ENCODE measurements around the gene PCDHGA4. TPM values are rescaled to one million over a fixed set of nuclear protein-coding genes. Genes with fewer than 3 reads are reported as not detected.
A peak's percentile ranks its signal among the peaks of the same experiment; 100 is the strongest.

PCDHGA4 gene
- total and polyA plus RNA-seq, 2 of the 13 experiments (the other 11 are each of a cell fraction or from before 2014, with no cell fraction given) = 0.49 to 0.58 TPM

- H3K9me3 ChIP-seq (ENCODE audit: low read length) = peaks cover 53% of the 10 kb centered on the region
- no peak for TF ChIP-seq MTA3 (CRISPR knock-in tag; IDR thresholded peaks at IDR 0.05)
- peak; percentile 30; the same call in 1 of the 2 replicates for TF ChIP-seq STAG1 (CRISPR knock-in tag; IDR thresholded peaks at IDR 0.05)
- H3K27ac ChIP-seq (ENCODE audit: extremely low read length, insufficient read depth, low read length) = no peak within 1 kb of the TSS
- no peaks in the 10 kb centered on the region for H3K36me3 ChIP-seq (replicated peaks in 1 of 2; ENCODE audit: control insufficient read depth in 1 of 2, insufficient read depth in 2 of 2, low read length in 2 of 2)
- ATAC-seq (no peak), FAIRE-seq (no peak), DNase-seq (ENCODE audit: low spot score) (no peak)
- in situ Hi-C loops (cut with HindIII; ENCODE audit: extremely low pct_ligation_motif_present, low pct_unique_long_range_greater_than_20kb) (no loop called here), intact Hi-C loops (cut with micrococcal nuclease; ENCODE audit: unreplicated experiment) (no loop called here)
- H3K4me2 ChIP-seq (ENCODE audit: low read depth, low read length) = no peak within 1 kb of the TSS
- BruUV-seq (replicated peaks) = no TSS peak
- H2AFZ ChIP-seq (ENCODE audit: low read length) = no peak within 1 kb of the TSS
- WGBS (ENCODE audit: low lambda C conversion rate) = 72% methylated on average over 22 of the region's 27 CpGs
- no peaks in the 10 kb centered on the region for H3K4me1 ChIP-seq (ENCODE audit: insufficient read depth, low read length)
- no peaks in the 10 kb centered on the region for H3K79me2 ChIP-seq (ENCODE audit: insufficient read depth, low read length)
- H3K27me3 ChIP-seq (ENCODE audit: control insufficient read depth in 1 of 2, insufficient read depth in 2 of 2, low read length in 2 of 2) = no peaks in the 10 kb centered on the region
- no peaks in the 10 kb centered on the region for H4K20me1 ChIP-seq (ENCODE audit: insufficient read depth, low read length)
- H3K4me3 ChIP-seq (replicated peaks in 1 of 3; ENCODE audit: insufficient read depth in 1 of 3, low read depth in 2 of 3, low read length in 3 of 3) = no peak within 1 kb of the TSS
- H3K9ac ChIP-seq (ENCODE audit: insufficient read depth, low read depth, low read length) = no peak within 1 kb of the TSS
- CTCF ChIA-PET (ENCODE audit: low intra/inter-chr PET ratio, low total read pairs) = no interaction called here
- POLR2A ChIA-PET = no interaction called here
These were observed 19.0 kb downstream of the PCDHGA4 start, which contains the start of gene PCDHGA6 for GRCh38 chr5:141373673-141374317. TSS of gene PCDHGA6 (plus strand) at chr5:141373891. CDS start at chr5:141374084, 193 bp downstream.

DNA sequence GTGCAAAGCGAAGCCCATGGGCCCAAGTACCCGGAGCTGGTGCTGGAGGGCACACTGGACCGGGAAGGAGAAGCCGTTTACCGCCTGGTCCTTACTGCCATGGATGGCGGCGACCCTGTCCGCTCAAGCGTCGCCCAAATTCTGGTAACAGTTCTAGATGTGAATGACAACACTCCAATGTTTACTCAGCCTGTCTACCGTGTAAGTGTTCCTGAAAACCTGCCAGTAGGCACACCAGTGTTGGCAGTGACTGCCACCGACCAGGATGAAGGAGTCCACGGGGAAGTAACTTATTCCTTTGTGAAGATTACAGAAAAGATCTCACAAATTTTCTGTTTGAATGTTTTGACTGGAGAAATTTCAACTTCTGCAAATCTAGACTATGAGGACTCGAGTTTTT, 19.8 kb downstream of the PCDHGA4 start:
- Histone ChIP-seq H3K4me3 (replicated peaks in 1 of 3; ENCODE audit: insufficient read depth in 1 of 3, low read depth in 2 of 3, low read length in 3 of 3) (no peak overlapping the region), H3K4me2 (ENCODE audit: low read depth, low read length) (no peak overlapping the region), H3K79me2 (ENCODE audit: insufficient read depth, low read length) (no peaks in the 10 kb centered on the region), H3K9me3 (ENCODE audit: low read length) (peaks cover 53% of the 10 kb centered on the region), H4K20me1 (ENCODE audit: insufficient read depth, low read length) (no peaks in the 10 kb centered on the region), H3K4me1 (ENCODE audit: insufficient read depth, low read length) (no peaks in the 10 kb centered on the region), H3K9ac (ENCODE audit: insufficient read depth, low read depth, low read length) (no peak overlapping the region), H3K27ac (ENCODE audit: extremely low read length, insufficient read depth, low read length) (no peak overlapping the region), H3K36me3 (replicated peaks in 1 of 2; ENCODE audit: control insufficient read depth in 1 of 2, insufficient read depth in 2 of 2, low read length in 2 of 2) (no peaks in the 10 kb centered on the region), H3K27me3 (ENCODE audit: control insufficient read depth in 1 of 2, insufficient read depth in 2 of 2, low read length in 2 of 2) (no peaks in the 10 kb centered on the region), H2AFZ (ENCODE audit: low read length) (no peak overlapping the region)
- CTCF ChIA-PET (ENCODE audit: low intra/inter-chr PET ratio, low total read pairs) = no interaction called here
- in situ Hi-C loops (cut with HindIII; ENCODE audit: extremely low pct_ligation_motif_present, low pct_unique_long_range_greater_than_20kb) = no loop called here
- no TSS peak for BruUV-seq (replicated peaks)
- POLR2A ChIA-PET = no interaction called here
- no peak for FAIRE-seq
- no peak for DNase-seq (ENCODE audit: low spot score)
- intact Hi-C loops (cut with micrococcal nuclease; ENCODE audit: unreplicated experiment) = no loop called here
- WGBS (ENCODE audit: low lambda C conversion rate) = 32% methylated on average over 4 of the region's 14 CpGs
- ATAC-seq = no peak
- TF ChIP-seq MAF1 (CRISPR knock-in tag; IDR thresholded peaks at IDR 0.05; ENCODE audit: borderline replicate concordance) (no peak), RFX3 (CRISPR knock-in tag; IDR thresholded peaks at IDR 0.05) (no peak), ZBTB7A (CRISPR knock-in tag; IDR thresholded peaks at IDR 0.05) (no peak), ATAD3A (CRISPR knock-in tag; IDR thresholded peaks at IDR 0.05) (no peak), ZNF318 (CRISPR knock-in tag; IDR thresholded peaks at IDR 0.05) (no peak), TGIF2 (CRISPR knock-in tag; IDR thresholded peaks at IDR 0.05) (no peak), BRCA1 (CRISPR knock-in tag; IDR thresholded peaks at IDR 0.05) (no peak), CHD2 (IDR thresholded peaks at IDR 0.05; ENCODE audit: low read depth, low read length) (no peak), ZMYM4 (CRISPR knock-in tag; IDR thresholded peaks at IDR 0.05) (no peak), ZNF292 (CRISPR knock-in tag; IDR thresholded peaks at IDR 0.05; ENCODE audit: borderline replicate concordance, low read depth) (no peak)

All from HepG2 (cell line).